GM18909 (cell line): ENCODE measurements around the gene TUBGCP5.
"Not testable (repeated sequence)": the region's sequence is repeated elsewhere in the genome, so short reads cannot be mapped to it uniquely, and the experiment has no call there.

Experiments used
- ATAC-seq: cut with Tn5 transposase; IDR thresholded peaks from one replicate; pipeline ENCODE4 v1.9.1; 2021; ENCODE audit warnings: mild to moderate bottlenecking; ENCODE audit not compliant: unreplicated experiment, poor library complexity

TUBGCP5 gene

GRCh38 chr15:23039143-23039916 is at the start of gene TUBGCP5:
TUBGCP5 (minus strand) TSS chr15:23039569; CDS start chr15:23039543, 26 bp downstream.
- peak; percentile 95 for ATAC-seq

DNA sequence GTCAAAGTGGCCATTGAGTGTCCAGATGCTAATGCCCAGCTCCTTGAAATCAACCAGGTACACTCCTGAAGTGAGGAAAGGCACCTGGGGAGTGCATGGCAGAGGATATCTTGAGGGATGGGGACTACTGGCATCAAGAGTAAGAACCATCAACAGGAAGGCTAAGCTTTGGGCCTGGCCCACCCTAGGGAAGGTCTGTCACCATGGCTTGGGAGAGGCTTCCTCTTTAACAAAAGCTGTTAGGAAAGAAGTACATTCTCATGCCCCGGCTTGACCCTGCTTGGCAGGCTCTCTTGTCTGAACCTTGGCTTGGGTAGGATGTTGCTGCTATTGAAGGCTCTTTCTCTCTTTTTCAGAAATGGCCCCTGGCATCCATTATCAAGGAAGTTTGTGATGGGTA is 43.7 kb upstream of the TUBGCP5 start:
- no peak for ATAC-seq

GRCh38 chr15:23081996-23082737 is 42.8 kb upstream of the TUBGCP5 start:
- not testable (repeated sequence) for ATAC-seq

- no peak for ATAC-seq
Observed at GRCh38 chr15:23081271-23081670, 41.9 kb upstream of the TUBGCP5 start.

GRCh38 chr15:23079766-23080165 is 40.4 kb upstream of the TUBGCP5 start:
- ATAC-seq = no peak

DNA sequence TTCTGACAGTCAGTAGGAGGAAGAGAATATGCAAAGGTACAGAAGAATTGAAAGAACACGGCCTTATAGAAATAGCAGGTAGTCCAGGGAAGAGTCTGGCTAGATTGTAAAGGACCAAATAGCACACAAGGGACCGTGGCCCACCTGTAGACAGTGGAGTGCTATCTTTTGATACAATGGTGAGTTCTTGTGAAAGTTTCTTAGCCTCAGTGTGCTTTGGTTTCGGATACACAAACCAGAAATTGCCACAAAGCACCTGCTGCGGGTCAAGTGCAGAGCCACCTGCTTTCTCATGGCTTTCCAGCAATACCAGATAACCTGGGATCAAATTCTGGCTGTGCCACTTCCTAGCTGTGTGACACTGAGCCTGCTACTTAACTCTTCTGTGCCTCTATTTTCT is 36.6 kb upstream of the TUBGCP5 start:
- no peak for ATAC-seq

- ATAC-seq = no peak
Observed at GRCh38 chr15:23074684-23075083, 35.3 kb upstream of the TUBGCP5 start.

DNA sequence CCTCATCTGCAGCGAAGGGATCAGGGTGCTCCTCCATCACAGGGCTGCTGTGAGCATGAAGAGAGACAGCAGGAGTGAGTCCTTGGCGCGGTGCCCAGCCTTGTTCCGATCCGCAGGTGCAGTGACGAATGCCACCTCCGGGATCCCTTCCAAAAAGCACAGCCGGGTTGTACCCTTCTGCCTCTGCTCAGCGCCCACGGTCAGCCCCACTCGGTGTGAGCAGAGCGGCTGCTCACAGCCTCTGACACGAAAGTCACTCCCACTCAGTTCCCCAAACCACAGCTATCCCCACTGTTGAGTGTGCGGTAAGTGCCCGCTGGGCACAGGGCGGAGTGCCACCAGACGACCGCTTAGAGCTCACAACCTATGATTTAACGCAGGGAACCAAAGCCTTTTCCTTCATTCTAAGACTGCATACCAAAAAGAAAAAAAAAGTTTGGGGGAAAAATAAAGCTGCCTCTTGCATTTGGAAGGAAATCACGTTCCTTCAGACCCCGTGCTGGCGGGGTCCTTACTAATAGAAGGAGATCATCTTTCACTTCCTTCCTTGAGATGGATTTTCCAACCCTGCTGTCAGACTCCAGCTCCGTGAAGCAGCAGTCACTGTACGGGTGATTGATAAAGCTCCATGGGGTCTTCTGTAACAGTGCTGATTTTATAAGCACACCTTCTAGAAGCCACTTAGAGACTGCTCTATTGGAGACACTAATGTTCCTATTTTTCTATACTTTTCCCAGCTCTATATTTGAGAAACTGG is 34.7 kb upstream of the TUBGCP5 start:
- ATAC-seq = no peak

DNA sequence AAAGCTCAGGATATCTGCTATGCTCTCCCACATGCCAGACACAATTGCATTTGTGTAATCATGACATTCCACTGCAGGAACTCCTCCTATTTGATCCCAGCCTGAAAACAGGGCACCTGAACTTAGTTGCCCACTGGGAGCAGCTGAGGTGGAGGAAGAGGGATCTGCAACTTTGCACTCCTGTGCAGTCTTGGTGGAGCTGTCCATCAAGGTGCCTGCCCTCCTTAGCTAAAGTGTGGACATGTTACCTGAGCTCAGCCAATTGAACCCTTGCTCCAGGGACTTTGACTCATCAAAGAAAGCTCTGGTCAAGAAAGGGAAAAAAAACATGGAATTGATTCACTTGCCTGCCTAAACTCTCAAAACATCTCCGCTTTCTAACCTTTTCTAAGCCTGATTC is 33.3 kb upstream of the TUBGCP5 start:
- ATAC-seq = no peak

GRCh38 chr15:23069496-23070166 is 30.3 kb upstream of the TUBGCP5 start:
- ATAC-seq = no peak

DNA sequence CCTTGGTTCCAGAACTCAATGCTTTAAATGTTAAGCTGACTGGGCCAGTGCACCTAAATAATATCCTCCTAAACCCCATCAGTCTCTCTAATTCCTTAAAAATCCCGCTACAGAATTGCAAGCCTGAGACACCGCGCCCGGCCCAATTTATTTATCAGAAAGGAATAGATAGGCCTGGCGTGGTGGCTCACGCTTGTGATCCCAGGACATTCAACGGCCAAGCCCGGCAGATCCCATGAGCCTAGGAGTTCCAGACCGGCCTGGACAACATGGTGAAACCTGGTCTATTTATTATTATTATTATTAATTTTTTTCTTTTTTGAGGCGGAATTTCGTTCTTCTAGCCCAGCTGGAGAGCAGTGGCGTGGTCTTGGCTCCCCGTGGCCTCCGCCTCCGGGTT is 28.0 kb upstream of the TUBGCP5 start:
- no peak for ATAC-seq

DNA sequence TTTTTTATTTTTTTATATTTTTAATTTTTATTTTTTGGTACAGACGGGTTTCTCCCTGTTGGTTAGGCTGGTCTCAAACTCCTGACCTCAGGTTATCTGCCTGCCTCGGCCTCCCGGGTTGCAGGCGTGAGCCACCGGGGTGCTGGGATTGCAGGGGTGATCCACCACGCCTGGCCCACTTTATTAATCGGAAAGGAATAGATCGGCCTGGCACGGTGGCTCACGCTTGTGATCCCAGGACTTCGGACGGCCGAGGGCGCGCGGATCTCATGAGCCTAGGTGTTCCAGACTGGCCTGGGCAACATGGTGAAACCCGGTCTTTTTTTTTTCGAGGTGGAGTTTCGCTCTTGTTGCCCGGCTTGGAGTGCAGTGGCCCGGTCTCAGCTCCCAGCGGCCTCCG is 26.5 kb upstream of the TUBGCP5 start:
- ATAC-seq = no peak

DNA sequence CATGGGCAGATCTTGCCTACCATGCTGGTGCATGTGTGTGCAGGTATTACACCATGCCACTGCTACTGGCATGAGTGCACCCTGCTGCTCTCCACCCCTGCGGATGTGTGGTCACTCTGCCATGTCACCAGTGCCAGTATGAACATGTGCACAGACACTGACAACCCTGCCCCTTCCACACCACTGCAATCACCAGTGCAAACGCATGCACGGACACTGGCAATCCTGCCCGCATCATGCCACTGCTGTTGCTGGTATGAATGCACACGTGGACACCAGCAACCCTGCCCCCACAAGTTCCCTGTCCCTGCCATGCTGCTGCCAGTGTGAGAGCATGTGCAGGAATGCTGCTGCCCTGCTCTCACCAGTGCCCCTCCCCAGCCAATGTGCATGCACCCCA is 24.8 kb upstream of the TUBGCP5 start:
- no peak for ATAC-seq

GRCh38 chr15:23057707-23058106 is 18.3 kb upstream of the TUBGCP5 start:
- no peak for ATAC-seq

- ATAC-seq = no peak
Observed at GRCh38 chr15:23055316-23055715, 15.9 kb upstream of the TUBGCP5 start.

GRCh38 chr15:23052522-23052921 is 13.2 kb upstream of the TUBGCP5 start:
- ATAC-seq = no peak

DNA sequence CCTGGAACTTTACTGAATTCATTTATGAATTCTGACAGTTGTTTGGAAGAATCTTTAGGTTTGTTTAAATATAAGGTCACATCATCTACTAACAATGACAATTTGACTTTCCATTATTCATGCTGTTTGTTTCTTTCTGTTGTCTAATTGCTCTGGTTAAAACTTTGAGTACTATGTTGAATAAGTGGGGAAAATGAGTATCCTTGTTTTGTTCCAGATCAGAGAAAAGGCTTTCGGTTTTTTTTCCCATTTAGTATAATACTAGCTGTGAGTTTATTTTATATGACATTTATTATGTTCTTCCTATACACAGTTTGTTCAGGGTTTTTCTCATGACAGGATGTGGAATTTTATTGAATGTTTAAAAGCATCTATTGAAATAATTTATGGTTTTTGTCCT is 11.3 kb upstream of the TUBGCP5 start:
- ATAC-seq = no peak

DNA sequence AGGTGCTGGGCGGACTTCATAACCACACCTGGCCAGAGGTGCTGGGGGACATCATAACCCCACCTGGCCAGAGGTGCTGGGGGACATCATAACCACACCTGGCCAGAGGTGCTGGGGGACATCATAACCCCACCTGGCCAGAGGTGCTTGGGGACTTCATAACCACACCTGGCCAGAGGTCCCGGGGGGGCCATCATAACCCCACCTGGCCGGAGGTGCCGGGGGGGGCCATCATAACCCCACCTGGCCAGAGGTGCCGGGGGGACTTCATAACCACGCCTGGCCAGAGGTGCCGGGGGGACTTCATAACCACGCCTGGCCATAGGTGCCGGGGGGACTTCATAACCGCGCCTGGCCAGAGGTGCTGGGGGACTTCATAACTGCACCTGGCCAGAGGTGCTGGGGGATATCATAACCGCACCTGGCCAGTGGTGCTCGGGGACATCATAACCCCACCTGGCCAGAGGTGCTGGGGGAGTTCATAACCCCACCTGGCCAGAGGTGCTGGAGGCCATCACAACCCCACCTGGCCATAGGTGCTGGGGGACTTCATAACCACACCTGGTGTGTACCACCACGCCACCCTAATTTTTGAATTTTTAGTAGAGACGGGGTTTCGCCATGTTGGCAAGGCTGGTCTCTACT is 10.7 kb upstream of the TUBGCP5 start:
- no peak for ATAC-seq

GRCh38 chr15:23048572-23049282 is 9.4 kb upstream of the TUBGCP5 start:
- ATAC-seq = not testable (repeated sequence)
